Measurements from ENCODE around the gene DNHD1. TPM values are rescaled to one million over a fixed set of nuclear protein-coding genes. Genes with fewer than 3 reads are reported as not detected.

The DNHD1 gene
- total RNA-seq, 1 donor: 8.2 TPM

DNA sequence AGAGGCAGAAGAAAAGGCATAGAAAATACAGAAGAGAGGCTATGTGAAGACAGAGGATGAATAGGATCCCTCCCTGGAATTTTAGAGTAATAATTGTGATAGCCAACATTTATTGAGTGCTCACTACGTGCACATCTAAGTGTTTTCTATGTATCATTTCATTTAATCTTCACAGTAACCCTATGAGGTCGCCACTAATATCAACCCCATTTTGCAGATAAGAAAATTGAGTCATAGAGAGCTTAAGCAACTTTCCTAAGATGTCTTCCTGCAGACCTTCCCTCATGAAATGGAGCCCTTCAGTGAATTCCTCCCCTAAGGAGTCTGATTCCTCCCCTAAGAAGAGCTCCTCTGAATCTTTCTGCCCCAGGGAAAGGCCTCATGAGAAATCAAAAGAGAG is 68.2 kb downstream of the DNHD1 start:
- TF ChIP-seq, protein P1, sequence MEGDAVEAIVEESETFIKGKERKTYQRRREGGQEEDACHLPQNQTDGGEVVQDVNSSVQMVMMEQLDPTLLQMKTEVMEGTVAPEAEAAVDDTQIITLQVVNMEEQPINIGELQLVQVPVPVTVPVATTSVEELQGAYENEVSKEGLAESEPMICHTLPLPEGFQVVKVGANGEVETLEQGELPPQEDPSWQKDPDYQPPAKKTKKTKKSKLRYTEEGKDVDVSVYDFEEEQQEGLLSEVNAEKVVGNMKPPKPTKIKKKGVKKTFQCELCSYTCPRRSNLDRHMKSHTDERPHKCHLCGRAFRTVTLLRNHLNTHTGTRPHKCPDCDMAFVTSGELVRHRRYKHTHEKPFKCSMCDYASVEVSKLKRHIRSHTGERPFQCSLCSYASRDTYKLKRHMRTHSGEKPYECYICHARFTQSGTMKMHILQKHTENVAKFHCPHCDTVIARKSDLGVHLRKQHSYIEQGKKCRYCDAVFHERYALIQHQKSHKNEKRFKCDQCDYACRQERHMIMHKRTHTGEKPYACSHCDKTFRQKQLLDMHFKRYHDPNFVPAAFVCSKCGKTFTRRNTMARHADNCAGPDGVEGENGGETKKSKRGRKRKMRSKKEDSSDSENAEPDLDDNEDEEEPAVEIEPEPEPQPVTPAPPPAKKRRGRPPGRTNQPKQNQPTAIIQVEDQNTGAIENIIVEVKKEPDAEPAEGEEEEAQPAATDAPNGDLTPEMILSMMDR (IDR thresholded peaks at IDR 0.05; ENCODE audit: insufficient read depth, low read length): no peak
- no peak for DNase-seq (ENCODE audit: low read depth)
- H3K4me3 ChIP-seq (ENCODE audit: low read depth, low read length): no peak overlapping the region

DNA sequence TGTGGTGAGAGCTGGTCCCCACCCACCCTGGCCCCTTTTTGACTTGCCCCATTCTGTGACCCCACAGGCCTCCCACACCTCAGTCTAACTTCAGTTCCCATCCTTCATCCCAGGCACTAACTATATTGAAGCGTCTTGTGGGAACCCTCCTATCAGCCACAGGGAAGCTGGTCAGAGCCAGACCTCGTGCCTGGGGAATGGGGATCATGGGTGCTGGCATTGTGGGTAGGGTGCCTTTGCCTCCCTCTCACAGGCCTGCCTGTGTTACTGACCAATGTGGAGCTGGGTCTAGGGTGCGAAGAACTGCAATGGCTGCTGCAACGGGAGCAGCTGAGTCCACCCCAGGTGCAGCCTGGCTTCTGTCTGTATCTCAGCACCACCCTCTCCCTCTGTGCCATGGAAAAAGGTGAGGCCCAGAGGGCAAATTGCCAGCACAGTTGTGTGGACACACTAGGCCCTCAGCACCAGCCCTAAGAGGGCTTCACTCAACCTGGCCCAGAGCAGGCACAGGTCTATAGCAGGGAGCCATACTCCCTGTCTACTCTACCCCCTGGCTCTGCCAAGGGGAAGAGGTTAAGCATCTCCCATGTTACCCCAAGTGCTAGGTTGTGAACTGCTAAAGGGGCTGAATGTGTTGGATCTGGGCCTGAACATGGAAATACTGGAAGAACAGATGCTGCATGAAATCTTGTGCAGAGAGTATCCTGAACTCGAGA is 69.1 kb downstream of the DNHD1 start:
- DNase-seq (ENCODE audit: low read depth): no peak
- TF ChIP-seq, protein P1 (IDR thresholded peaks at IDR 0.05; ENCODE audit: insufficient read depth, low read length): no peak
- H3K4me3 ChIP-seq (ENCODE audit: low read depth, low read length): no peak overlapping the region

DNA sequence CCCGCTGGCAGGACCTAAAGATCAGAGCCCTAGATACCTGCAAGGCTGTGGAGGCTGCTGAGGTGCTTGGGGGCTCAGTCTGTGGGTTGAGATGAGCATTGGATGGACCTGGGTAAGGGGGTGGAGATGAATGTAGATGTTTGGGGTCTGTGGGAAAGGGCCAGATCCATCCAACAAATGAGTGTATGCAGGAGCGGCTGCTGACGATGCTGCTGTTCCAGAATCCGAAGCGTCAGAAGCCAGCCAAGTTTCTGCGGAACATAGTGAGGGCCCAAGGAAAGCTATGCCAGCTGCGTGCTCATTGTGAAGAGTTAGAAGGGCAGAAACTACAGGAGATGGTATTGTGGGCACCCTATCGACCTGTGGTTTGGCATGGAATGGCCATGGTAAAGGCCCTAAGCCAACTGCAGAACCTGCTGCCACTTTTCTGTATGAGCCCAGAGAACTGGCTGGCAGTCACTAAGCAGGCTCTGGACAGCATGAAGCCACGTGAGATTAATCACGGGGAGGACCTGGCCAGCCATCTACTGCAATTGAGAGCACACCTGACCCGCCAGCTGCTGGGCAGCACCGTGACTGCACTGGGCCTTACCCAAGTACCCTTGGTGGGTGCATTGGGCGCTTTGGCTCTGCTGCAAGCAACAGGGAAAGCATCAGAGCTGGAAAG is 69.8 kb downstream of the DNHD1 start:
- TF ChIP-seq, protein P1 (IDR thresholded peaks at IDR 0.05; ENCODE audit: insufficient read depth, low read length): no peak
- DNase-seq (ENCODE audit: low read depth): no peak
- no peak overlapping the region for H3K4me3 ChIP-seq (ENCODE audit: low read depth, low read length)

DNA sequence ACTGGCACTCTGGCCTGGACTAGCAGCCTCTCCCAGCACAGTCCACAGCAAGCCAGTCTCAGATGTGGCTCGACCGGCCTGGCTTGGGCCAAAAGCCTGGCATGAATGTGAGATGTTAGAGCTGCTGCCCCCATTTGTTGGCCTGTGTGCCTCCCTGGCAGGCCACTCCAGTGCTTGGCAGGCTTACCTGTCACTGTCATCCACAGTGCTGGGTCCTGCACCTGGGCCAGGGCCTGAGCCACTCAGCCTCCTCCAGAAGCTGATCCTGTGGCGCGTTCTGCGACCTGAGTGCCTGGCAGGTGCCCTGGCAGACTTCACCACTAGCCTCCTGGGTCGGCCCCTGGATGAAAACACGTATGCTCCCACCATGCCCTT is 70.3 kb downstream of the DNHD1 start:
- no peak for DNase-seq (ENCODE audit: low read depth)
- no peak overlapping the region for H3K4me3 ChIP-seq (ENCODE audit: low read depth, low read length)
- TF ChIP-seq, protein P1 (IDR thresholded peaks at IDR 0.05; ENCODE audit: insufficient read depth, low read length): no peak

DNA sequence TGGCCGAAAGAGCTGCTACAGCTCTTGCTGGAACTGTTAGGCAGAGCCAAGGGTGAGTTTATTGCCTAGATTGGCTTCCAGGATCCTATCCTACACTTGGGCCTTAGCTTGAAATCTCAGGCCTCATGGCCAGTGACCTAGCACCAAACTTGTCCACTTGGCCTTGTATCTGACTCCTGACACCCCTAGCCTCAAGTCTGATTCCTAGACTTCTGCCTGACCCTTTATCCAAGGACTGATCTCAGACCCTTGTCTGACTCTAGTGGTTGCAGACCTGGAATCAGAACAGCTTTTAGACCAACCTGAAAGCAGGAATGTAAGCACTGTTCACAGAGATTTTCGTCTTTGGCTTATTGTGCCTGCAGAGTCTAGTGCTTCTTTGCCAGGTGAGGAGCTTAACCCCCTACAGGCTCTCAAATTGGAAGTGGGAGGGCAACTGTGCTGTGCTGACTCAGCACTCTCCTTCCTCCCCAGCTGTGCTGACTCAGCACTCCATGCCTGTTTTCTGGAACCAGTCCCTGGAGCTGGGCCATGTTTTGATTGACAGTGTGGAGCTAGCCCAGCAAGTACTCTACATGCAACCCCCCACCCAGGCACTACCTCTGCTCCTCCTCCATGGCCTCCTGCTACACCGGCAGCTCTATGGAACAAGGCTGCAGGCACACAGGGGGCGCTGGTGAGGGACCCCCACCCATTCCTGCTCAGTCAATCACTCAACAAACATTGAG is 71.3 kb downstream of the DNHD1 start:
- peak; percentile 85 for DNase-seq (ENCODE audit: low read depth)
- TF ChIP-seq, protein P1 (IDR thresholded peaks at IDR 0.05; ENCODE audit: insufficient read depth, low read length): no peak
- no peak overlapping the region for H3K4me3 ChIP-seq (ENCODE audit: low read depth, low read length)

DNA sequence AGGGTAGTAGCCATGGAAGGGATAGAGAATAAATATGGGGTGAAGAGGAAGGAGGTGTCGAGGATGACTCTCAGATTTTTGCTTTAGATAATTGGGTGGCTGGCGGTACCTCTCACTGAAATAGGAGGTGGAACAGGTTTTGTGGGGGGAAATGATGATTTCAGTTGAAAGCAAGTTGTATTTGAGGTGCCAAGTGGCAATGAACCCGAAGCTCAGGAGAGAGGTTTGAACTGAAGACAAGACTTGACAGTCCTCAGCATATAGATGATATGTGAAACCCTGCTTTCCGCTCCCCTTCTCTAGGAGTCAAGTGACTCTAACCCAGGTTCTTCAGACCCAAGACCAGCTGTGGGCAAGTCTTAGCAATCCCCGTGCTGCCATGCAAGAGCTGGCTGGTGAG is 72.6 kb downstream of the DNHD1 start:
- no peak overlapping the region for H3K4me3 ChIP-seq (ENCODE audit: low read depth, low read length)
- no peak for DNase-seq (ENCODE audit: low read depth)
- TF ChIP-seq, protein P1 (IDR thresholded peaks at IDR 0.05; ENCODE audit: insufficient read depth, low read length): no peak

Data from fibroblast of the aortic adventitia (primary cell).